ENCODE measurements around the gene NLRC3.

Gene NLRC3

GRCh38 chr16:3501783-3502400 lies 75.3 kb downstream of the NLRC3 start:
- TF ChIP-seq ZNF350 (tag by site-specific recombination; IDR thresholded peaks at IDR 0.05) (no peak), KLF7 (tag by site-specific recombination; IDR thresholded peaks at IDR 0.05; ENCODE audit: borderline replicate concordance) (no peak), ZNF174 (tag by site-specific recombination; IDR thresholded peaks at IDR 0.05) (no peak), ZNF155 (tag by site-specific recombination; IDR thresholded peaks at IDR 0.05) (no peak), TSHZ1 (tag by site-specific recombination; IDR thresholded peaks at IDR 0.05; ENCODE audit: borderline replicate concordance) (no peak), ZNF132 (tag by site-specific recombination; IDR thresholded peaks at IDR 0.05; ENCODE audit: borderline replicate concordance) (no peak), ZNF23 (tag by site-specific recombination; IDR thresholded peaks at IDR 0.05; ENCODE audit: borderline replicate concordance) (no peak), GLI2 (tag by site-specific recombination; IDR thresholded peaks at IDR 0.05; ENCODE audit: borderline replicate concordance, low read depth) (no peak), ZNF112 (tag by site-specific recombination; IDR thresholded peaks at IDR 0.05) (no peak), ZNF280C (tag by site-specific recombination; IDR thresholded peaks at IDR 0.05) (no peak), KLF10 (tag by site-specific recombination; IDR thresholded peaks at IDR 0.05) (no peak), KLF16 (tag by site-specific recombination; IDR thresholded peaks at IDR 0.05) (no peak), SP3 (tag by site-specific recombination; IDR thresholded peaks at IDR 0.05) (no peak), ZXDB (tag by site-specific recombination; IDR thresholded peaks at IDR 0.05) (no peak), ZFP3 (tag by site-specific recombination; IDR thresholded peaks at IDR 0.05; ENCODE audit: low read depth) (no peak), REPIN1 (tag by site-specific recombination; IDR thresholded peaks at IDR 0.05; ENCODE audit: low read depth) (no peak), ZNF830 (tag by site-specific recombination; IDR thresholded peaks at IDR 0.05; ENCODE audit: low read depth) (no peak), ZNF140 (tag by site-specific recombination; IDR thresholded peaks at IDR 0.05) (no peak), ZNF175 (tag by site-specific recombination; IDR thresholded peaks at IDR 0.05) (no peak)
- TF ChIP-seq, protein P1, sequence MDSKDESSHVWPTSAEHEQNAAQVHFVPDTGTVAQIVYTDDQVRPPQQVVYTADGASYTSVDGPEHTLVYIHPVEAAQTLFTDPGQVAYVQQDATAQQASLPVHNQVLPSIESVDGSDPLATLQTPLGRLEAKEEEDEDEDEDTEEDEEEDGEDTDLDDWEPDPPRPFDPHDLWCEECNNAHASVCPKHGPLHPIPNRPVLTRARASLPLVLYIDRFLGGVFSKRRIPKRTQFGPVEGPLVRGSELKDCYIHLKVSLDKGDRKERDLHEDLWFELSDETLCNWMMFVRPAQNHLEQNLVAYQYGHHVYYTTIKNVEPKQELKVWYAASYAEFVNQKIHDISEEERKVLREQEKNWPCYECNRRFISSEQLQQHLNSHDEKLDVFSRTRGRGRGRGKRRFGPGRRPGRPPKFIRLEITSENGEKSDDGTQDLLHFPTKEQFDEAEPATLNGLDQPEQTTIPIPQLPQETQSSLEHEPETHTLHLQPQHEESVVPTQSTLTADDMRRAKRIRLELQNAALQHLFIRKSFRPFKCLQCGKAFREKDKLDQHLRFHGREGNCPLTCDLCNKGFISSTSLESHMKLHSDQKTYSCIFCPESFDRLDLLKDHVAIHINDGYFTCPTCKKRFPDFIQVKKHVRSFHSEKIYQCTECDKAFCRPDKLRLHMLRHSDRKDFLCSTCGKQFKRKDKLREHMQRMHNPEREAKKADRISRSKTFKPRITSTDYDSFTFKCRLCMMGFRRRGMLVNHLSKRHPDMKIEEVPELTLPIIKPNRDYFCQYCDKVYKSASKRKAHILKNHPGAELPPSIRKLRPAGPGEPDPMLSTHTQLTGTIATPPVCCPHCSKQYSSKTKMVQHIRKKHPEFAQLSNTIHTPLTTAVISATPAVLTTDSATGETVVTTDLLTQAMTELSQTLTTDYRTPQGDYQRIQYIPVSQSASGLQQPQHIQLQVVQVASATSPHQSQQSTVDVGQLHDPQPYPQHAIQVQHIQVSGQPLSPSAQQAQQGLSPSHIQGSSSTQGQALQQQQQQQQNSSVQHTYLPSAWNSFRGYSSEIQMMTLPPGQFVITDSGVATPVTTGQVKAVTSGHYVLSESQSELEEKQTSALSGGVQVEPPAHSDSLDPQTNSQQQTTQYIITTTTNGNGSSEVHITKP (tag by site-specific recombination; IDR thresholded peaks at IDR 0.05) = no peak
- Histone ChIP-seq H3K9me3 (ENCODE audit: control insufficient read depth, insufficient read depth, low read depth, low read length) (no peaks in the 10 kb centered on the region), H3K36me3 (ENCODE audit: control insufficient read depth in 2 of 2, insufficient read depth in 1 of 2, low read length in 2 of 2) (peaks cover 13 to 18% of the 10 kb centered on the region in 2 experiments; a peak in 2 of 3 replicates), H3K4me3 (ENCODE audit: low read depth, low read length) (peak overlapping the region; percentile 85; the same call in 1 of the 2 replicates), H3K4me1 (ENCODE audit: control insufficient read depth, insufficient read depth, low read length) (no peaks in the 10 kb centered on the region), H3K27ac (ENCODE audit: extremely low read depth, low read depth, low read length) (no peak overlapping the region)
- ChIA-PET POLR2A (no interaction called here), CTCF (interaction anchor here (0.6 to 0.7 kb wide), 2 partner anchors 106 to 294 kb away, joined by 3 read pairs; no protein-coding TSS in a partner anchor)
